ENCODE measurements around the gene NDUFA12.

The NDUFA12 gene

DNA sequence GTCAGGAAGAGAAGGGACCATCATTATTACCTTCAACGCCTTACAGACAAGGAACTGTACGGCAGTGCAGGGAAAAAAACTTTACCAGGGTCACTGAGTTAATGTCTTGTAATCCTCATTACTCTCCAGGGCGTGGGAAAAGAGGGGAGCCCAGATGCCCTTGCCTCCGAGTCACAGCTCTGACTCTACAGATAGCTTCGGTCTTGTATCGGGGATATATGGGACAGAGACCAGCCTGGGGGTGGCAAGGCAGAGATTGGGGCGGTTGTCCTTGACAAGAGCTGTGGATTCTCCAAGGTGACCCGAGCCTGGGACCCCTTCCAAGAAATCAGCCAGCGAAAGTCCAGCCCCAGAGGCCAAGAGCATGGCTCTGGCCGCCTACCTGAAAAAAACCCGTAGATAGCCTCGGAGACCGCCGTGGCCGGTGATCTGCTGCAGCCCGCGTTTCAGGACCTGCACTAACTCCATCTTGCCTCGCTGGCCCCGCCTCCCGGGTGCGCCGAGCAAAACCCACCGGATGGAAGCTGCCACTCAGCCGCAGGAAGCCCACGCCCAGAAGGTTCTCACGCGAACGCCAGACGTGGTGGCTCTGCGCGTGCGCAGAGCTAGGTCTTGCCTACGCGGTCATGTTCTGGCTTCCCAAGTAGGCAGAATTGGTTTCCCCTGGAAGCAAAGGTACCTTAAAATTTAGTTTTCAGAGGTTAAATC is at the start of gene NDUFA12:
Gene NDUFA12 (minus strand): TSS at position 485 of the 708 bp plus-strand sequence. CDS start 17 bp downstream, at position 468.
- in situ Hi-C loops (cut with MboI; ENCODE audit: low sequenced_read_pairs), result no loop called here

- in situ Hi-C loops (cut with MboI; ENCODE audit: low sequenced_read_pairs), result no loop called here
Measured at GRCh38 chr12:95051241-95051640, 47.7 kb upstream of the NDUFA12 start.

DNA sequence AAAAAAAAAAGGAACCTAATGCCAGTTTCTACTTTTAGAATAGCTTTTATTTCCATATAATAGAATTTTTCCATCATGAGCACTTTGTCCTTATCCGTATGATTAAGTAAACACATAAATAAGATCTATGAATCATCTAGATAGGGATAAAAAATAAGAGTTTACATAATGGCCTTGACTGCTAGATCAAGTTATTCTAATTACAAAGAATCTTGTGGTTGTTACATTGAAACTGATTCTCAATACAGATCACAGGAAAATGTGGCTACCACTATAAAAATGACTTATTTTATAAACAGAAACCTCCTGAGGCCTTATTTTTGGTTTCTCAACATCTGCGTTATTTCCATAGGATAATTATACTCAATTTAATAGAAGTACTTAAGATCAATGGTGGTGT is 34.4 kb upstream of the NDUFA12 start:
- in situ Hi-C loops (cut with MboI; ENCODE audit: low sequenced_read_pairs), result no loop called here

DNA sequence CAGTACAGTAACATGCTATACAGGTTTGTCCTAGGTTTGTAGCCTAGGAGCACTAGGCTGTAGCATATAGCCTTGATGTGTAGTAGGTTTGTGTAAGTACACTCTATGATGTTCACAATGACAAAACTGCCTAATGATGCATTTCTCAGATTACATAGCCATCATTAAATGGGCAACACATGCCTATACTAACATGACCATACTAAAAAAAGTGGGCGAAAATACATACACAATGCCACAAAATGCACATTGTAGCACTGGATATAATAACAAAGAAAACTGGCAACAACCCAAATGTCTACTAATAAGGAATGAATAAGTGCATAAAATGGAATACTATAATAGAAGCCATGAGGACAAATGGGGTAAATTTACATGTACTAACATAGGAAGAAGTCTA is 31.3 kb upstream of the NDUFA12 start:
- in situ Hi-C loops (cut with MboI; ENCODE audit: low sequenced_read_pairs), result no loop called here

GRCh38 chr12:95022477-95022876 is 19.0 kb upstream of the NDUFA12 start:
- in situ Hi-C loops (cut with MboI; ENCODE audit: low sequenced_read_pairs), result no loop called here

- in situ Hi-C loops (cut with MboI; ENCODE audit: low sequenced_read_pairs), result no loop called here
Measured at GRCh38 chr12:95017482-95017881, 14.0 kb upstream of the NDUFA12 start.

GRCh38 chr12:95016120-95016519 is 12.6 kb upstream of the NDUFA12 start:
- in situ Hi-C loops (cut with MboI; ENCODE audit: low sequenced_read_pairs), result no loop called here

- in situ Hi-C loops (cut with MboI; ENCODE audit: low sequenced_read_pairs), result no loop called here
Measured at GRCh38 chr12:95014554-95014953, 11.1 kb upstream of the NDUFA12 start.

DNA sequence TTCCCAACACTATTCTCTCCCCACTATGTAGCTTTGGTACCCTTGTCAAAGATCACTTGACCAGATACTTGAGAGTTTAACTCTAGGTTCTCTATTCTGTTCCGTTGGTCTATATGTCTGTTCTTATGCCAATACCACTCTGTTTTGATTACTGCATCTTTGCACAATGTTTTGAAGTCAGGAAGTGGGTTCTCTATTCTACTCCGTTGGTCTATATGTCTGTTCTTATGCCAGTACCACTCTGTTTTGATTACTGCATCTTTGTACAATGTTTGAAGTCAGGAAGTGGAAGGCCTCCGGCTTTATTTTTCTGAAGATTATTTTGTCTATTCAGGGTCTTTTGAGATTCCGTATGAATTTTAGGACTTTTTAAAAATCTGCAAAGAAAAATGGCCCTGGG is 2.7 kb upstream of the NDUFA12 start:
- in situ Hi-C loops (cut with MboI; ENCODE audit: low sequenced_read_pairs), result no loop called here

- in situ Hi-C loops (cut with MboI; ENCODE audit: low sequenced_read_pairs), result no loop called here
Measured at GRCh38 chr12:95004610-95005009, 1.1 kb upstream of the NDUFA12 start.

DNA sequence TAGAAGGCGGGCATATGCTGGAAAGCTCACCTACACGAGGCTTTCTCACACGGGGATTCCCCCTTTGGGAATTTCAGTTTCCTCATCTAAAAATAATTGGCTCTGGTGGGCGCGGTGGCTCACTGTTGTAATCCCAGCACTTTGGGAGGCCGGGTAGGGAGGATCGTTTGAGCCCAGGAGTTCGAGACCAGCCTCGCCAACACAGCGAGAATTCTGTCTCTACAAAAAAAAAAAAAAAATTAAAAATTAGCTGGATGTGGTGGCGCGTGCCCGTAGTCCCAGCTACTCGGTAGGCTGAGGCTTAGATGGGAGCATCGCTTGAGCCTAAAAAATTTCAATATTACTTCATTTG is 400 bp upstream of the NDUFA12 start:
- in situ Hi-C loops (cut with MboI; ENCODE audit: low sequenced_read_pairs), result no loop called here

DNA sequence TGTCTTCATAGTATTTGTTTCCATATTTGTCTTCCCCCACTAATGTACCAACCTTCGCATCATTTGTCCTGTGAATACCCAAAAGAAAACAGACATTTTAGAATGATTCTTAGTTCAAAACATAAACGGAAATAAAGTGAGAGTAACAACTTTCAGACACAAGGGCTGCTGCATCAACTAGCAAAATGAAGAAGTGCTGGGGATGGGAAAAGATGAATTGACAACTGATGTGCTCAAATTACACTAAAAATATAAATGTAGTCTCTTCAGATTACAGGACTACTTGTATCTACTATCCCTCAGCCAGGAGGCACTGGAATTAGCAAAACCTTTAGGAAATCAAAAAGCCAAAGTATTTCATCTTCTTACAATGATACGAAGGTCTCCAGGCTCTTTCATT is 743 bp downstream of the NDUFA12 start:
- in situ Hi-C loops (cut with MboI; ENCODE audit: low sequenced_read_pairs), result no loop called here

GRCh38 chr12:94998326-94998725 is 5.2 kb downstream of the NDUFA12 start:
- in situ Hi-C loops (cut with MboI; ENCODE audit: low sequenced_read_pairs), result loop anchor here (25.0 kb wide), 1 partner anchor 861 kb away; the partner anchor contains the start of gene PLXNC1

DNA sequence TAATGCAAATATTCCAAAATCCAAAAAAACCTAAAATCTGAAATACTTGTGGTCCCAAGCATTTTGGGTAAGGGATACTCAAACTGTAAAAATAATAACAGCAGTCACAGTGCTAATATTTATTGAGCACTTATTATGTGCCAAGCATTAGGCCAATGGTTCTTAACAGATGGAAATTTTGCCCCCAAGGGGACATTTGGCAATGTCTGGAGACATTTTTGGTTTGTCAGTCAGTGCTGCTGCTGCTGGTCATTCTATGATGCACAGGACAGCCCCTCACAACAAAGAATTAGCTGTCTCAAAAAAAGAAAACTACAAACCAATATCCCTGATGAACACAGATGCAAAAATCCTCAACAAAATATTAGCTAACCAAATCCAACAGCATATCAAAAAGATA is 5.8 kb downstream of the NDUFA12 start:
- in situ Hi-C loops (cut with MboI; ENCODE audit: low sequenced_read_pairs), result loop anchor here (25.0 kb wide), 1 partner anchor 860 kb away; the partner anchor contains the start of gene PLXNC1

DNA sequence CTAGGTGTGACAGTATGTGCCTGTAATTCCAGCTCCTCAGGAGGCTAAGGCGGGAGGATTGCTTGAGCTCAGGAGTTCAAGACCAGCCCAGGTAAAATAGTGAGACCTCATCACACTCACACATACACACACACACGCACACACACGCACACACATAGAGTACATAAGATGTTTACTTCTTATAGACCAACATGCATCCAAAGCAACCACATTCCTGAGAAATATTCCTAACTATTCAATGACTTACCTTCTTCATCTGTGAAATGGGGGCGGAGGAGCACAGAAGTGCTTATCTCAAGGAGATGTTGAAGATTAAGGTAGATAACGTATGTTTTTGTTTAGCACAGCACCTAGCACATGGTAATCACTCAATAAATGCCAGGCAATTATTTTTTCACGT is 6.4 kb downstream of the NDUFA12 start:
- in situ Hi-C loops (cut with MboI; ENCODE audit: low sequenced_read_pairs), result loop anchor here (25.0 kb wide), 1 partner anchor 860 kb away; the partner anchor contains the start of gene PLXNC1

GRCh38 chr12:94994312-94994711 is 9.2 kb downstream of the NDUFA12 start:
- in situ Hi-C loops (cut with MboI; ENCODE audit: low sequenced_read_pairs), result loop anchor here (25.0 kb wide), 1 partner anchor 857 kb away; the partner anchor contains the start of gene PLXNC1

GRCh38 chr12:94993855-94994254 is 9.6 kb downstream of the NDUFA12 start:
- in situ Hi-C loops (cut with MboI; ENCODE audit: low sequenced_read_pairs), result loop anchor here (25.0 kb wide), 1 partner anchor 857 kb away; the partner anchor contains the start of gene PLXNC1

GRCh38 chr12:94990222-94990621 is 13.3 kb downstream of the NDUFA12 start:
- in situ Hi-C loops (cut with MboI; ENCODE audit: low sequenced_read_pairs), result loop anchor here (25.0 kb wide), 1 partner anchor 853 kb away; the partner anchor contains the start of gene PLXNC1

DNA sequence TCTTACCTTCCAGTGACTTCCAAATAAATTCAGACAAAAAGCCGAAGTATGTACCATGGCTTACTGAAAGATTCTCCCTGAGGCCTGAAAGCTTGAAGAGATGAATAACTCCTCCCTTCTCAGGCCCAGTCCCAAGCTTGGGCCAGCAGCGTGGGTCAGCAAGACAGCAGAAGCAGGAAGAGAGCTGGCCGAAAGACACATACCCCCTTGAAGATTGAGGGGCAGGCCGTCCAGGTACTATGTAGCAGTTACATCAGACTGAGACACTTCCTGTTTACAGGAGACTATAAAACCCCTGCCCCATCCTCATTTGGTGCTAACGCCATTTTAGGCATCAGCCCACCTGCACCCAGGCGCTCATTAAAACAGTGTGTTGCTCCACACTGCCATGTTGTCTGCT is 15.0 kb downstream of the NDUFA12 start:
- in situ Hi-C loops (cut with MboI; ENCODE audit: low sequenced_read_pairs), result loop anchor here (25.0 kb wide), 1 partner anchor 851 kb away; the partner anchor contains the start of gene PLXNC1

- in situ Hi-C loops (cut with MboI; ENCODE audit: low sequenced_read_pairs), result loop anchor here (25.0 kb wide), 1 partner anchor 850 kb away; the partner anchor contains the start of gene PLXNC1
Measured at GRCh38 chr12:94987801-94988200, 15.7 kb downstream of the NDUFA12 start.

- in situ Hi-C loops (cut with MboI; ENCODE audit: low sequenced_read_pairs), result loop anchor here (25.0 kb wide), 1 partner anchor 850 kb away; the partner anchor contains the start of gene PLXNC1
Measured at GRCh38 chr12:94987076-94987669, 16.3 kb downstream of the NDUFA12 start.

- in situ Hi-C loops (cut with MboI; ENCODE audit: low sequenced_read_pairs), result loop anchor here (25.0 kb wide), 1 partner anchor 848 kb away; the partner anchor contains the start of gene PLXNC1
Measured at GRCh38 chr12:94985099-94985498, 18.4 kb downstream of the NDUFA12 start.

All from HL-60/S4 (cell line).